CD4-positive, alpha-beta T cell treated with Interleukin-17A for 1 hour (primary cell): ENCODE data around the gene OCA2.
"Not testable (repeated sequence)": the region's sequence is repeated elsewhere in the genome, so short reads cannot be mapped to it uniquely, and the experiment has no call there.

Source experiments
- DNase-seq: peaks from one replicate; pipeline ENCODE4 v3.0.0-alpha.2; 2020

Gene OCA2

DNA sequence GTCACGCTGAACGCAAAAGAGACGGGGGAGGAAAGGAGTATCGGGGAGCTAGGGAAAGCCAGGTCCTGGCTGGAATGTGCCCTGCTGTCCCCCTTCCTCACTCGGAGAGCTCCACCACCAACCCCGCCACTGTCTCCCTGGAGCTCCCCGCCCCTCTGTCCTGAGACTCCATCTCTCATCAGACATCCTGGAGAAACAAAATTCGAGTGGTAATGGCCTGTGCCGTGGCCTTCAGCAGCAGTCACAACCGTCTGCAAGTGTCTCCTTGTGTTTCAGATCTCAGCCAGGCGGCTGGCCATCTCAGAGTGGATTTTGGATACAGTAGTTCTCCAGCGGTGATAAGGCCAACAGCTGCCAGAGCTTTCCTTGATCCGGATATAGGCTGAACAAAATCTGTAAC is 76.9 kb downstream of the OCA2 start:
- DNase-seq, result no peak

DNA sequence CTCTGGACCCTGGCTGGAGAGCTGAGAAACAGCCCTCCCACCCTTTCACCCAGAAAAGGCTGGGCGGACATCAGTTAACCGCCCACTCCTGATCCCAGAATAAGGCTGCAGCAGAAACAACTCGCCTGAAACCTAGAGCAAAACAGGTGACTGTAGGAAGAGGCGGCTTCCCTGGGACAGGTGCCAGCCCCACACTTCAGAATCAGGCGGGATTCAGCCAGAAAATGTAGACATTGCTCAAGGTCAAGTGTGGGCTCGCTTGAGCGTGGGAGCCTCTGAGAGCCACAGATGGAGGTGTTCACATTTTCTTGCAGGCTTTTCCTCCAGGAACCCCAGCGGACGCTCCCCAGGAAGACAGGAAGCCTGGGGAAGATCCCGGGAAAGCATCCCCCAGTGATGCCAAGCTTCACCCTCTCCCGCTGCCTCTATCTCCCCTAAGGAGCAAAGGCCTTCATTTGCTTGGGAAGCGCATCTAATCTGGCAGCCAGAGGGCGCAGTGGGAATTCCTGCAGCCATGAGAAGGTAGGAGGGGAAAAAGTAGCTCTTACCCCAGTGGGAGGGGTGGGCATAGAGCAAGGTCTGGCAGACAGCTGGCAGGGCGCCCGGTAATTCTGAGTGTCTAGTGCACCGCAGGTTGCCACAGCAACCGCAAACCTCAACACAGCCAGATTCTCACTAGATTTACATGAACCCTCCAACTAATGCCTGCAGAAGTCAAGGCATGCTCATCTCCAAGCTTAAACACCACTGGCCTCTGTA is 77.7 kb downstream of the OCA2 start:
- DNase-seq, result no peak

DNA sequence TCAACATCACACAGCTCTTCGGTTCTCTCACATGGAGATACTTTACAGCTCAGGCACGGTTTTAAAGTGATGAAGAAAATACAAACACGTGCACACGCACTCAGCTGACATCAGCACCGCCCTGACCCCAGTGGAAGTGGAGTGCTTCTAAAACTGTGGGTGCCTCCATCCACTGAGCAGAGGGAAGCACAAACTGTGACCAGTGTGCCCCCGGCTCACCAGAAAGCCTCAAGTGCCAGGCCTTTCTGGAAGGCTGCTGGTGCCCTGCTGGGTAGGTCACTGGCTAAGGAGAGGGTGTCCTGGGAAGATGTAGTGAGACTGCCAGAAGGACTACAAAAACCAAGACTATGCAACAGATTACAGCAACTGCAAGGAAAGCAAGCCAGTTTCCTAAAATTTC is 78.5 kb downstream of the OCA2 start:
- no peak for DNase-seq

DNA sequence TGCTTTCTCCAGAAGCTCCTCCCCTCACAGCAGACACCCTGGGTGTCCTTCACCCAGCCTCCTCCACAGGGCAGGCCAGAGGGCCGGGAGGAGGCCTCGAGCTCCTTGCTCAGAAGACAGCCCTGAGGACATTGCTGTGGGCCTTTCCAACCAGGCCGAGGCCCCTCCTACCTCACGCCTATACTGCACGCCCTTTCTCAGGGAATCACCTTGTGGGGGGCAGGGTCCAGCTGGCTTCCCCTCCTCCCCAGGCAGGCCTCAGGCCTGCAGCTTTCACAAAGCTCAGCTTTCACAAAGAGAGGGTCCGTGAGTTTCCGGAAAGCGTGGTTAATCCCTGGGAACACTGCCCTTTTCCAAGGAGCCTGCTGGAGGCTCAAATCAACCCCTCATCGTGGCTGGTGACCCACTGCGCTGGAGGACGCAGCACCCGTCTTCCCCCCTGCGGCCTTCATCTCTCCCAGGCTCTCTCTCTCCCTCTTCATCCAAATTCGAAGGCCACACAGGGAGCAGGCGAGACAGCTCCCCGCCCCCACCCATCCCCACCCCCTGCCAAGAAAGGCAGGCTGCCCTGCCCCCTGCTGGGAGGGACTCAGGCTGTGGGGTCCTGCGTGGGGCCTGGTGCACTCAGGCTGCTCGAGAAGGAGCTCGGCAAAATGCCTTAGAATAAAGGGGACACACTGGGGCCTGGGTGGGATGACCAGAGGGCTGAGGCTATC is 79.4 kb downstream of the OCA2 start:
- DNase-seq, result no peak

DNA sequence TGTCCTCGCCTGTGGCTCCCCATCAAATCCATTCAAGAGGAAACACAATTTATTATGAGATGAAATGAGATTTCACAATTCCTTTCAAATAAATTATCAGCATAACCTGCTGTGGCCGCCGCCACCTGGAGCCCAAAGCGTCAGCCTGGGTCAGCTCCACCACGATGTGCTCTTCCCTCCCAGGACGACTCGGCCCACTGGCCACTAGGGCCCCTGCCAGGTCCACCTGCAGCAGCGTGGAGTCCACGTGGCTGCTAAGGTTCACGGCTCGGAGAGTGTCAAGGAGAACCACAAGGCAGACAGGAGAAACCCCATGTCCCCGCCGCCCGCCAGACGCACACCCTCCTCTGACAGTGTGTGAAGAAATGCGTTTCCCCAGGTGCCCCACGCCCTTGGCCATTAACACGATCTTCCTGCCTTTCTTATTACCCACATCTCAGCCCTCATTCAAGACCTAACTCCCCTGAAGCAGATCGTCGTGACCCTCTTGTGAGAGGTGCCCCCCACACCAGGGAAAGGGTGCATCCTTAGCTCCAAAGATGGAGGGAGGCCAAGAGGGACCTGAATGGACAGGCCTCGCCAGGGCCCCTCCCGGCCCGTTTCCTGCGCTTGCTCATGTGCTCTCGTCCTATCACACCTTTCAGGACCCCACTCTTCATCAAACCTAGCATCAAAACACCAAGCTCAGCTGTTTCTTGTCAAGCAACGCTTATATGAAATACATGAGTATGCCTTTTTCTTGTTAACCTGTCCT is 80.6 kb downstream of the OCA2 start:
- DNase-seq, result no peak

DNA sequence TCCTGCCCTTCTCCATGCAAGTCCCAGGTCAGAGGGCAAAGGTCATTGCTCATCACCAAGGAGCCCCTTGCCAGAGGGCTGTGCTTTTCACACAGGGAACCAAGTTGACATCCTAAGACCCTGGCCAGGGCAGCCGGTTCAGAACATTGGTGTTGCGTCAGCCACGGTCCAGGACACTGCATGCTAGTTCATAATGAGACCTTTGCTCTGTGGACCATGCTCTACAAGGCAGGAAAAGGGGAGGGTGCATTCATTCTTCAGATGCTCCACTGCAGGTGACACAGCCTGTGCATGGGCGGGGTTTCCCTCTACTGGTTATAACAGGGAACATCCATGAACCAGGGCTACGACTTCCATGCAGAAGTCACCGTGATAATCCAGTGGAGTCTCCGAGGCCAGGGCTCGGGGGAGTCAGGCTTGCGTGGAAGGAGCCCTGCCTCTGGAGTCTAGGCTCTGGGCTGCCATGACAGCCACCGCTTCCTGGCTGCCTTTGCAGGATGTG is 81.6 kb downstream of the OCA2 start:
- no peak for DNase-seq

DNA sequence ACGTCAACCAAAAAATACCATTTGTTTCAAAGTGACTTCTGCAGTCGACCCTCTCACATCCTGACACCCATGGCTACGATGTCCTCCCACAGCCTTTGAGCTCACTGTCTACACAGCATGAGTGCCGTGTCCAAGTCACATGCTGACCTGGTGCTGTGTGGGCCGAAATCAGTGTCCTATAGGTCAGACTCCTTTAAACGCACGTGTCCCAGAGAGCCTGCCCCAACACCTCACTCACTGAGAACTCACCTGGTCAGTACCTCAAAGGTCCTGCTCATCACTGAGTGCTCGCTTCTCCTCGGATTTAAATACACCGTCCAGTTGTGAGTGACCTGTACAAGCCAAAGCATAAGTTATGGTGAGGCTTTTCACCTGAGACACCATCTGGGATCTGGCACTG is 83.3 kb downstream of the OCA2 start:
- DNase-seq, result no peak

DNA sequence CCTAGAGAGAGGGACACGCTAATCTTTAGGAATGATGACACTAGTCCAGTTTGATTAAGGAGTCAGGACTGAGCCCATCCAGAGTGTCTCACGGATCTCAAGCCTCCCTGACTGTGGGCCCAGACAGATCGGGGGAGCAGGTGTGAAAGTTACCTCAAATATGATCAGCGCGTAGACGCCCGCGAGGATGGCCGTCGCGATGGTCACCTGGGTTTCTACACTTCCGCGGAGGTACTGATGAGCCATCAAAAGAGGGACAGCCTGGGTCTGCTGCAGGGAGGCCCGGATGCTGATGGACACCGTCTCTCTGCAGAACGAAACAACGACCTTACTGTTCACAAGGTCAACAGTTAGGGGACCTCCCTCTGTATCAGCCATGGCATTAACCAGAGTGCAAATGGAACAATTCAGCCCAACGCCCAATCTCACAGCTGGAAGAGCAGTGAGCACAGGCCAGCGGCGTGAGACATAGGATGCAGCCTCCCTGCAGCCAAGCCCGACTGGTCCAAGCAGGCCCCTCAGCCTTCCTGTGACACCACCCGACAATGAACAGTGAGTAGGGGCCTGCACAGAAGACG is 84.4 kb downstream of the OCA2 start:
- no peak for DNase-seq

DNA sequence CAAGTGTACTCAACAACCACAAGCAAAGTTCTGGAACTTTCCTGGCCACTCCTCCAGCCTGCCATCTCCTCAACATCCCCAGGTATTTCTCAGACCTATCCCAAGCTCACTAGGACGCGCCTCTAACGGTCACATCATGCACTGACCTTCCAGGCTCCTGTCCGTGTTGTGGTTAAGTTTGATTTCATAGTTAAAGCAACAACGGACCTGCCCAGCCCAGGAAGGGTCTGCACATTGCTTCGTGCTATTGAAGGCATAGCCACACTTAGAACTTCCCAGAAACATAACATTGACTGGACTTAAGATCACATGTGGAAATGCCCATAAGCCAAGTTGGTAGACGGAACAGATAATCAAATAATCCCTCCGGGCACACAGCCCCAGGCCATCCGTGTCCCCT is 85.1 kb downstream of the OCA2 start:
- no peak for DNase-seq

DNA sequence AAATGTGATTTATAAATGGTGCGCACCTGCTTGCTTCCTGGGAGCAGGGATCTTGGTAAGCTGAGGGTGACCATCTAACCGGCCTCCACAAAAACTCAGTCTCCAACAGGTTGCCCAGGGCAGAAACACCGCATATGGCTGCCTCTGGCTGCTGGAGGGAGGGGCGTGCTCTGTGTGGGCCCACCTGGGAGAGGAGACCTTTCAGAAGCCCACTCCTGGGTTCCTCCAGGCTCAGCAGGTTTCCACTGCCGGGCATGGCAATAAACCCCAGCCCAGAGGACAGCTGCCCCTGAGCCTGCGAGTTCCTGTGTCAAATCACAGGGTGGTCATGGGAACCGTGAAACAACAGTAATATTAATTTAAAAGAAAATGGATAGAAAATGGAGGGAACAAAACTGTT is 85.6 kb downstream of the OCA2 start:
- DNase-seq, result no peak

DNA sequence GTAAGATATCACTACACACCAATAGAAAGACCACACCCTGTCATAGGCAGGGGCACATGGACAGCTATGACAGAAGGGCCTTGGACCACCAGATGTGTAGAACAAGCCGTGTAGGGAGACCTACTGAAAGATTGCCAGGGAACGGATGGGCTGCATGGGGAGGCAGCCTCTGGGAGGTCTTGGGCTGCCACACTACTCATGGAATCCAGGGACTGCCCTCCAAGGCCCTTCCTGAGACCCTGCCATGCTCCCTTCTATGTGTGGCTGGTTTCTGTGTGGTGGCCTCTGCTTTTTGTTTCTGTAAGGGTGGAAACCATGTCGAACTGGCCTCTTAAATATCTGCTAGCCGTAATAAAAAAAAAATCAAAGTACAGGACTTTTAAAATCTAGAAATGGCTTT is 86.9 kb downstream of the OCA2 start:
- no peak for DNase-seq

DNA sequence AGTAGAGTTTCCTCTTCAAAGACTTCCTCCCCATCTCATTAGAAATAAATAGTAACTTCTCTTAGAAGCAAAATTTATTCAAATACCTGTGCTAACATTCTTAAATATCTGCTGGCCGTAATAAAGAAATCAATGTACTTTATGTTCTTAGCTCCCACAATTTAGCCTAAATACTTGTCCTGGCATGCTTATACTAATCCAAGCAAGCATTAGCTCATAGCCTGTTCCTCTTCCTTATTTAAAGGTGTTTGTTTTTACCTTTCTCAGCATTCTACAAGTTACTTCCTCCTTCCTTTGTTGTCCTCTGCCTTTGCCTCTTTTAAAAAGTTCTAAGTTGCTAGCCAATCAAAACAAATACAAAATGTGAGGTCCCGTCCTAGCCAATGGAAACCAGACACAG is 90.9 kb downstream of the OCA2 start:
- not testable (repeated sequence) for DNase-seq

DNA sequence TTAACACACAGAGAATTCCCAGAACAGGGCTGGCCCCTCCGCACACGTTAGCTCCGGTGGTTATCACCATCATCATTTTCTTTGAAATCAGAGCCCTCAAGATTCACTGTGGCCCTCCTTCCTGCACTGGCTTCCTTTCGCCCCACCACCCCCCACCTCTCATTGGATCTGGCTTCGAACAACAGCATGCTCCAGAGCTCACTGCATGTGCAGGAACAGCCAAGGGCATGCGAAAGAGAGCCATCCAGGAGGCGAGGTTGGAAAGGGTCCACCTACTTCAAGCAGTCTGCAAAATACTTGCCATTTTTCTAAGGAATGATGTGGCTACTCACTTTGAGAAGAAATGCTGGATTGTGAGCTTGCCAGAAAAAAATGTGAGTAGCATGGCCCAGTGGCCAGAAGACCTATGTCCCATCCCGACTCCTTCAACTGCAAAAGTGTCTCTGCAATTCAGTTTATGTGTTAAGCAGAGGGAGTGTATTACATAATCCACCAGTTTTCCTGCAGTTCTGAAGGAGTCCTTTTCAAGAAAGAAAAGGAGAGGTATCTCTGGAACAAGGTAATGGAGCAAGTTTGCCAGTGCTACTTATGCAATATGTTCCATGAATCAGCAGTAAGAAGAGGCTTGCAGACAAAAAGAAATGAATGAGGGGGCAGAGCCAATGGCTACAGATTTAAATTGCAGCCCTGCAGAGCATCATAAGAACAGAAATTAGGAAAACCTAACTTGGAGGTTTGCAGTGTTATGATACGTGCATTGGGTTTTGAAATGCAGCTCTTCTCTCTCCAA is 92.8 kb downstream of the OCA2 start:
- no peak for DNase-seq

DNA sequence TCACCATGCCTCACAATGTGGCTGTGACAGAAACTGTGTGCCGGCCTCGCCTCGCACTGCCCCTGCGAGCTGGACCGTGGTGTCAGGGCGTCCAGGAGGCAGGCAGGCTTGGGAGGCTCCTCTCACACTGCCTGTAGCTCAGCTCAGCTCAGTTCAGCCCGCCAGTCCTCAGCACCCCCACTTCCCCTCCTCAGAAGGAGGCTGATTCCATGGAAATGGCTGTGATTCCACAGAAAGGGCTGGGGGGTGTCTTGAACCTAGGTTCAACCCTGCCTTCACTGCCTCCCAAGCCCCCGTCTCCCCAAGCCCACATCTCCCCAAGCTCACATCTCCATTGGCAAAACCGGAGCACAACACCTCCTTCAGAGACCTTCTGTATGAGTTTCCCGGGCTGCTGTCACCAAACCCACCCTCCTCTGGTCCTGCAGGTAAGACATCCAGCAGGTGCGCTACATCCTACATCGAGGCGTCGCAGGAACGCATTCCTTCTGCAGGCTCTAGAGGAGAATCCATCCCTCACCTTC is 94.0 kb downstream of the OCA2 start:
- DNase-seq, result no peak

DNA sequence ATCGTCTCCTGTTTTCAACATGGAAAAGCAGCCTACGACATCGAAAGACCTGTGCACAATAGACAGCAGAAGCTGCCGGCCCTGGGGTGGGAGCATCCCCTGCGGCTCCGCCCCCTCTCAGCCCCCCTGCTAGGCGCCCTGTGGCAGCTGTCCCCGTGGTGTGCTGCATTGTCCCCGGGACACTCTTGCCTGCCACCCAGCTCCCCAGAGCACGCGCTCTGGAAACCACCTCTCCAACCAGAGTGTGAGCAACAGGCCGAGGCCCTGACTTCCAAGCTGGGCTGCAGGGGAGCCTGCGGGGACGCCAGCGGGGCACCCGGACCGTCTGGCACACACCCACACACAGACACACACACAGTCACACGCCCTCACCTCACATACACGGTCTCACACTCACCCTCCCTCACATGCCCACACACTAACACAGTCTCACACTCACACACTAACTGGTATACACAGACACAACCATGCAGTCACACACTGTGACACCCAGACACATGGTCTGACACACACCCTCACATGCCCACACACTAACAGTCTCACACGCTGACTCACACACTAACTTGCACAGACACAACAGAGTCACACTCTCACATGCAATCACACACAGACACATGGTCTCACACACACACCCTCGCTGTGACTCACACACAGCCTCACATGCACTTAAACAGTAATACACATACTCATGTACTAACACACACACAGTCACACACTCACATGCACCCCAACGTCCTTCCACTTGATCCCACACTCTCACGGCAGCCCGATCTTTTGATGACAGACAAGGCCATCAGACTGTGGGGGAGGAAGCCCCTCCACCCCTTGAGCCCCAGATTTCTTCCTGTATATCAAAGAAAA is 94.7 kb downstream of the OCA2 start:
- DNase-seq, result no peak

DNA sequence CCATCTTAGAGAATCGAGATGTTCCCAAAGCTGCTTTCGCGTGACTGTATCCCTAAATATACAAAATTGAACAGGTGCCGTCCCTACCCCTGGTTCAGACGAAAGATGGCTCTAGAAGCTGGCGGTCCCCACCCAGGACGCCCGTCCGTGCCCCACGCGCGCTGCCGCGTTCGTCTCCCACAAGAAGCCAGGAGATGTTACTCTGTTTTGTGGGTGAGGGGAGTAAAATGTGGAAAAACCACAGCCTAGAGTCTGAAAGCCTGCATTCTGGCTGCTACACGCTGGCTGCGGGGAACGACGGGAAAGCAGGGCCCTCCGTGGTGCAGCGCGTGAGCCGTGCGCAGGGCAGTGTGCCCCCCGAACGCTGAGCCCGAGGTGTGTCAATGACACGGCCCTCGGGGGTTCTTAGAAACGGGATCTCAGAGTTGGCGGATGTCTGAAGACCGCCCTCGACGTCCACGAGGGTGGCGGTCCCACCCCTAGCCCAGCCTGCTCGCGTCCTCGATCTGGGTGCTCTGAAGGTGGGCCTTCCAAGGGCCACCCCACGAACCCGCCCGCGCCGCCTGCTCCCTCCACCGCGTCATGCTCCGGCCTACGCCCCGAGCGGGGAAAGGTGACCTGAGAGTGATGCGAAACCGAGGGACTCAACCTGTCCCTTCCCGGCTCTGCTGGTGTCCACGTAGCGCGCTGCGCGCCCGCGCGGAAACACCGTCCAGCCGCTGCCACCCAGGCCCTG is 95.6 kb downstream of the OCA2 start:
- DNase-seq, result no peak

DNA sequence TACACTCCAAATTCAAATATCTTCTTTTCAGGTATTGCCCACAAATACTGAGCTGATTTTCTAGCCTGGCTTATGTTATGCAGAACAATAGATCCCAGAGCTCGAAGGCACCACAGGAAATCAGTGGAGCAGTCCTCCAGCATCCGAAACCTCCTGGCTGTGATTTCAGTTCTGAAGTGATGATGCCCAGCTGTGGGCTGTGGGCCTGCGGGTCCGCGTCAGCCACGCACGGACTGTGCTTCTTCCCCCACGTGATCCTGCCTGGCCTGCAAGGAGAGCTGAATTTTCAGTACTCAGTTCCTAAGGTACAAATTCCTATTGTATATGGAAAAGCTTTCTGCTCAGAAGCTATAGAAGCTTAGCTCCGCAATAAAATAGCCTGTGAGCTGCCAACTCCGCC is 96.2 kb downstream of the OCA2 start:
- no peak for DNase-seq

DNA sequence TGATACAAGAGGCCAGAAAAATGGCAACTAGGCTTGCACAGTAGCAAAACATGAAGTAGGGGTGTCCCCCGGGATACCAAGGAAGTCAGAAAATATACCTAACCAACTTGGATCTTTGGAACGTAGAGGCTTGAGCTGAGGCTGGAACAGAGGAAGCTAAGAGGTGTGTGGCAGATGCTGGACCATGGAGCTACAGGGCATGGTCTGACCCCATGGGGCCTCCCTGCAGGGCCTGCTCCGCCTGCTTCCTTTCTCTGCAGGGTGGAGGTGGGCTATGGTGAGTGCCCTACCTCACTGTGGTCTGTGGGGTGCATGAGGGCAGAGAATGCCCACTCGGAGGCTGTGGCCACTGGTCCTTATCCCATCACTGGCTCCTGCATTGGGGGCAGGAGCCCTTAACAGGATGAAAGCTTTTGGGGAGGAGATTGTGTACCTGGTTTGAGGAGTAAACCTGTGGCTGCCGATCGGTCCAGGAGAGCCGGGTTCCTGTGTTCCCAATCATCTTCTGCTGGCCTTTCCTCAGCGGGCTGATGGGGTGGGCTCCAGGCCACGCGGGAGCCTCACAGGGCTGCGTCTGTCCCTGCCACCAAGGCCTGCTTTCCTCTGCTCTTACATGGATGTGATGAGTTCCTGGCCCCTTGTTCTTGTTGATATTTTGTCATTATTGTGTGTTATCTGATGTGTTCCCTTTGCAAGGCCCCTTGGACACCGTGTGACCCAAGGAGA is 96.8 kb downstream of the OCA2 start:
- no peak for DNase-seq

DNA sequence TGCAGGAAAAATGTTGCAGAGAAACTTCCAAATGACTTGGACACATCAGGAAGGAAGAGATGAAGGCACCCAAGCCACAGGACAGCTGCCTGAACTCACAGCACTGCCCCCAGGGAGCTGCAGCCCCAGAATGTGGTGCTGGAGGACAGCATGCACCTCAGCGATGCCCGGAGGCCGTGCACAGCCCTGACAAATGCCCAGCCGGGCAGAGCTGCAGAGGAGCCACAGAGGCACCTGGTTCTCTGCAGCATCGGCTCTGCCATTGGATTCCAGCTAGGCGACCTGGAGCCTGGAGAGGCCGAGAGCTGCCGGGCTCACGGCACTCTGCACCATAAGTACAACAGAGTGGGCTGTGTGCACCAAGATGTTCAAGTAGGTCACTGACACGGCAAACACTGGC is 97.5 kb downstream of the OCA2 start:
- DNase-seq, result no peak
